Measurements from ENCODE around the gene ZNF350. TPM values are rescaled to one million over a fixed set of nuclear protein-coding genes. Genes with fewer than 3 reads are reported as not detected.

Gene ZNF350
- total and polyA plus RNA-seq, 2 donors (not counting 3 experiments of a cell fraction or from before 2014, with no cell fraction given), result 2.6 to 9.8 TPM

DNA sequence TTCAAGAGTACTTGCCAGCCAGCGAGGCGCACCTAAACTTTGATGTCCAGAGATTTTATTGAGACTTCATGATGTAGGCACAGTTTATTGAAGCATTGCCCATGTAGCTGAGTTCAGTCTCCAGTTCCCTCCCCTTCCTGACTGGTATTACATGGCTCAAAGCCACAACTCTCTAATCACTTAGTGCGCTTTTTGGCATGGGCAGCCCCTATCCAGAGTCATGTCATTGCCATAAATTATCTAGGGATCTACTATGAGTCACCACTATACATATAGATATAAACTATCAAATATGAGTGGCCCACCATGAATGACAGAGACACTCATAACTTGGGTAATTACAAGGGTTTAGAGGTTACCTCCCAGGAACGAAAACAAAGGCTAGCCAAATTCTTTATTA lies 33.9 kb upstream of the ZNF350 start:
- Histone ChIP-seq H3K9me3 (replicated peaks; ENCODE audit: control insufficient read depth, insufficient read depth, low read length) (peaks cover 2% of the 10 kb centered on the region), H3K4me3 (replicated peaks in 1 of 3; ENCODE audit: insufficient read depth in 1 of 3, low read depth in 1 of 3, low read length in 3 of 3) (no peak overlapping the region), H3K4me2 (ENCODE audit: insufficient read depth, low read length) (no peak overlapping the region), H3K4me1 (ENCODE audit: control insufficient read depth, extremely low read depth, insufficient read depth, low read length) (no peaks in the 10 kb centered on the region), H4K20me1 (replicated peaks; ENCODE audit: control insufficient read depth, extremely low read depth, insufficient read depth, low read length) (no peaks in the 10 kb centered on the region), H3K9me1 (replicated peaks; ENCODE audit: control insufficient read depth, extremely low read depth, insufficient read depth, low read length) (no peaks in the 10 kb centered on the region), H3K27me3 (ENCODE audit: control insufficient read depth in 2 of 2, insufficient read depth in 2 of 2, low read length in 2 of 2) (no peaks in the 10 kb centered on the region), H3K9ac (replicated peaks; ENCODE audit: extremely low read depth, insufficient read depth, low read length) (no peak overlapping the region), H3K36me3 (ENCODE audit: control insufficient read depth in 2 of 2, extremely low read depth in 1 of 2, insufficient read depth in 2 of 2, low read length in 2 of 2) (peaks cover 16 to 38% of the 10 kb centered on the region in 2 experiments), H3K27ac (ENCODE audit: insufficient read depth, low read depth, low read length) (no peak overlapping the region), H2AFZ (ENCODE audit: low read depth, low read length) (no peak overlapping the region), H3K79me2 (ENCODE audit: control insufficient read depth, insufficient read depth, low read length) (no peaks in the 10 kb centered on the region)
- dilution Hi-C loops (cut with MboI; ENCODE audit: extremely low pct_ligation_motif_present, low sequenced_read_pairs), result no loop called here
- ChIA-PET CTCF (no interaction called here), POLR2A (no interaction called here)
- TF ChIP-seq FOS (IDR thresholded peaks at IDR 0.05; ENCODE audit: borderline replicate concordance, insufficient read depth, low read length) (no peak), POLR2A (IDR thresholded peaks at IDR 0.05; ENCODE audit: low read depth, low read length) (no peak), EZH2 (IDR thresholded peaks at IDR 0.05; ENCODE audit: borderline replicate concordance, low read depth, low read length, severe bottlenecking) (no peak), MYC (IDR thresholded peaks at IDR 0.05; ENCODE audit: low read depth, low read length) (no peak), GATA2 (IDR thresholded peaks at IDR 0.05; ENCODE audit: insufficient read depth, insufficient read length, low read depth, low read length) (no peak), JUN (IDR thresholded peaks at IDR 0.05; ENCODE audit: borderline replicate concordance, insufficient read depth, insufficient read length, low read depth) (no peak), POLR2AphosphoS5 (IDR thresholded peaks at IDR 0.05; ENCODE audit: insufficient read depth, low read depth, low read length) (no peak), MAX (IDR thresholded peaks at IDR 0.05; ENCODE audit: insufficient read depth, insufficient read length) (no peak)
- TF ChIP-seq, protein P1, sequence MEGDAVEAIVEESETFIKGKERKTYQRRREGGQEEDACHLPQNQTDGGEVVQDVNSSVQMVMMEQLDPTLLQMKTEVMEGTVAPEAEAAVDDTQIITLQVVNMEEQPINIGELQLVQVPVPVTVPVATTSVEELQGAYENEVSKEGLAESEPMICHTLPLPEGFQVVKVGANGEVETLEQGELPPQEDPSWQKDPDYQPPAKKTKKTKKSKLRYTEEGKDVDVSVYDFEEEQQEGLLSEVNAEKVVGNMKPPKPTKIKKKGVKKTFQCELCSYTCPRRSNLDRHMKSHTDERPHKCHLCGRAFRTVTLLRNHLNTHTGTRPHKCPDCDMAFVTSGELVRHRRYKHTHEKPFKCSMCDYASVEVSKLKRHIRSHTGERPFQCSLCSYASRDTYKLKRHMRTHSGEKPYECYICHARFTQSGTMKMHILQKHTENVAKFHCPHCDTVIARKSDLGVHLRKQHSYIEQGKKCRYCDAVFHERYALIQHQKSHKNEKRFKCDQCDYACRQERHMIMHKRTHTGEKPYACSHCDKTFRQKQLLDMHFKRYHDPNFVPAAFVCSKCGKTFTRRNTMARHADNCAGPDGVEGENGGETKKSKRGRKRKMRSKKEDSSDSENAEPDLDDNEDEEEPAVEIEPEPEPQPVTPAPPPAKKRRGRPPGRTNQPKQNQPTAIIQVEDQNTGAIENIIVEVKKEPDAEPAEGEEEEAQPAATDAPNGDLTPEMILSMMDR (IDR thresholded peaks at IDR 0.05; ENCODE audit: extremely low read depth in 1 of 2, insufficient read depth in 1 of 2, low read depth in 1 of 2, low read length in 2 of 2), result no peak
- no peak for FAIRE-seq
- no TSS peak for BruUV-seq (replicated peaks)
- DNase-seq (ENCODE audit: low read depth, low spot score), result no peak
- intact Hi-C loops (cut with micrococcal nuclease), result no loop called here

Data from endothelial cell of umbilical vein (primary cell).